A549 (cell line): Measurements from ENCODE around the gene NKD1. TPM values are rescaled to one million over a fixed set of nuclear protein-coding genes. Genes with fewer than 3 reads are reported as not detected.

Experiments used
- ATAC-seq, 2 experiments: fragments of 200-7000 bp in 1 of 2; fragments of >200 bp in 1 of 2; cut with Nextera tagmentation in 1 of 2; cut with Tn5 transposase in 1 of 2; 3 replicates each; pipeline versions ENCODE4 v1.8.0 to v1.9.1; 2018 to 2020; ENCODE audit warnings: mild to moderate bottlenecking in 1 of 2, moderate library complexity in 1 of 2
- CTCF ChIA-PET: fragments of 300-600 bp; sonication (Branson Sonifier 250); formaldehyde crosslinking; extraction: SDS; loops from one replicate; lab custom pipeline; 2021; ENCODE audit warnings: antibody characterized with exemption, inconsistent platforms; lab: Yijun Ruan, JAX
- POLR2A ChIA-PET: fragments of 350-600 bp; formaldehyde crosslinking; extraction: SDS; loops from one replicate; lab custom pipeline; 2021; ENCODE audit warnings: antibody characterized with exemption, inconsistent platforms; lab: Yijun Ruan, JAX
- DNase-seq, 2 experiments: peaks; one replicate each; pipeline versions ENCODE4 v3.0.0 to v3.0.0-alpha.2; 2011 to 2016; ENCODE audit warnings: low read depth in 1 of 2, low spot score in 1 of 2
- FAIRE-seq: peaks from 2 replicates; lab custom pipeline; 2011; peaks lifted over from hg19 to GRCh38; lab: Jason Lieb, UNC
- H3K27ac ChIP-seq, 2 experiments: fragments of >200 bp; sonication (Bioruptor Twin); formaldehyde crosslinking; 3 replicates each; pipeline ENCODE4 v1.5.1; 2016 to 2017
- H3K4me1 ChIP-seq: fragments of >200 bp; sonication (Bioruptor Twin); formaldehyde crosslinking; 3 replicates; pipeline ENCODE4 v1.6.1; 2016
- H3K4me2 ChIP-seq: fragments of >200 bp; sonication (Bioruptor Twin); formaldehyde crosslinking; 3 replicates; pipeline ENCODE4 v1.6.1; 2016
- H3K4me3 ChIP-seq: fragments of >200 bp; sonication (Bioruptor Twin); formaldehyde crosslinking; 3 replicates; pipeline ENCODE4 v1.5.1; 2016
- H3K9me3 ChIP-seq: fragments of >200 bp; sonication (Bioruptor Twin); formaldehyde crosslinking; 3 replicates; pipeline ENCODE4 v1.6.1; 2016
- FOSL2 ChIP-seq, 2 experiments: fragments of 450-650 bp in 1 of 2; fragments of >200 bp in 1 of 2; sonication (Bioruptor Twin) in 1 of 2; formaldehyde crosslinking; IDR thresholded peaks; 2 replicates each; pipeline versions ENCODE4 v1.5.0 to v1.6.1; 2016 to 2020; ENCODE audit warnings: mild to moderate bottlenecking in 1 of 2, moderate library complexity in 1 of 2
- HDAC2 ChIP-seq: fragments of 200-600 bp; sonication (generic); IDR thresholded peaks from 2 replicates; pipeline ENCODE4 v1.6.1; 2016
- HES2 ChIP-seq: fragments of >200 bp; sonication (Bioruptor Twin); formaldehyde crosslinking; IDR thresholded peaks from 2 replicates; pipeline ENCODE4 v1.6.1; 2016
- HEYL ChIP-seq: fragments of 250-450 bp; sonication (Bioruptor Pico); IDR thresholded peaks from 2 replicates; pipeline ENCODE4 v1.8.0; 2021; ENCODE audit warnings: mild to moderate bottlenecking, moderate library complexity
- KDM1A ChIP-seq: fragments of 200-600 bp; sonication (generic); IDR thresholded peaks from 2 replicates; pipeline ENCODE4 v1.6.1; 2016; ENCODE audit warnings: low read depth, mild to moderate bottlenecking
- KDM5A ChIP-seq: fragments of 200-600 bp; sonication (generic); IDR thresholded peaks from 2 replicates; pipeline ENCODE4 v1.6.1; 2016; ENCODE audit warnings: antibody characterized with exemption, mild to moderate bottlenecking
- MAFK ChIP-seq: fragments of 450-650 bp; IDR thresholded peaks from 2 replicates; pipeline ENCODE4 v1.6.1; 2014; ENCODE audit not compliant: partially characterized antibody
- NR3C1 ChIP-seq: fragments of >200 bp; sonication (Bioruptor Twin); formaldehyde crosslinking; IDR thresholded peaks from 3 replicates; pipeline ENCODE4 v1.6.1; 2017
- PHF8 ChIP-seq: fragments of 200-600 bp; sonication (generic); IDR thresholded peaks from 2 replicates; pipeline ENCODE4 v1.6.1; 2016; ENCODE audit warnings: low read depth, mild to moderate bottlenecking, antibody characterized with exemption, moderate library complexity, borderline replicate concordance
- POLR2A ChIP-seq: IDR thresholded peaks from 2 replicates; pipeline ENCODE4 v1.6.1; 2012; ENCODE audit warnings: mild to moderate bottlenecking, low read length
- RNF2 ChIP-seq: fragments of 200-600 bp; sonication (generic); IDR thresholded peaks from 2 replicates; pipeline ENCODE4 v1.6.1; 2016; ENCODE audit warnings: low read depth, mild to moderate bottlenecking, antibody characterized with exemption, moderate library complexity, borderline replicate concordance
- SREBF2 ChIP-seq: fragments of 450-650 bp; IDR thresholded peaks from 2 replicates; pipeline ENCODE4 v1.6.1; 2014; ENCODE audit warnings: mild to moderate bottlenecking, moderate library complexity
- TFCP2L1 ChIP-seq: fragments of 250-450 bp; sonication (Bioruptor Pico); IDR thresholded peaks from 2 replicates; pipeline ENCODE4 v1.5.0; 2021; ENCODE audit warnings: mild to moderate bottlenecking
- TP53 ChIP-seq: fragments of 250-450 bp; sonication (Bioruptor Pico); IDR thresholded peaks from 2 replicates; pipeline ENCODE4 v1.5.0; 2021; ENCODE audit warnings: mild to moderate bottlenecking, moderate library complexity
- ZC3H11A ChIP-seq: fragments of 450-650 bp; IDR thresholded peaks from 2 replicates; pipeline ENCODE4 v1.6.1; 2014; ENCODE audit warnings: antibody characterized with exemption, mild to moderate bottlenecking
- ZFP36 ChIP-seq: fragments of 450-650 bp; IDR thresholded peaks from 2 replicates; pipeline ENCODE4 v1.6.1; 2014; ENCODE audit warnings: borderline replicate concordance; ENCODE audit not compliant: partially characterized antibody
- WGBS: methylation state at CpG from one replicate; pipeline ENCODE4 v1.1.6; 2017; ENCODE audit errors: missing lambda C conversion rate; 5-methylcytosine and 5-hydroxymethylcytosine counted together
- polyA plus RNA-seq, 4 experiments: library from polyadenylated mRNA; depleted of rRNA in 3 of 4; stranded (reverse); fragments of >200 nt; fragmentation: RNase III in 1 of 4; extraction: RNeasy Plus Mini Kit Qiagen cat#74134 plus additional on column Dnase treatment in 1 of 4; gene quantifications; 2 replicates in 3 of 4; 3 replicates in 1 of 4; pipeline ENCODE4 v1.2.3, GENCODE V29; 2011 to 2017
- TF ChIP-seq, protein P1 (sequence below): IDR thresholded peaks from 2 replicates; pipeline ENCODE4 v1.6.1; 2012
- TF ChIP-seq, protein P2 (sequence below): fragments of 250-450 bp; sonication (Bioruptor Pico); IDR thresholded peaks from 2 replicates; pipeline ENCODE4 v1.5.0; 2020; ENCODE audit warnings: low read depth, mild to moderate bottlenecking, moderate library complexity
- TF ChIP-seq, protein P3 (sequence below): fragments of >200 bp; sonication (Bioruptor Twin); formaldehyde crosslinking; IDR thresholded peaks from 3 replicates; pipeline ENCODE4 v1.5.1; 2016
- TF ChIP-seq, protein P4 (sequence below): IDR thresholded peaks from 2 replicates; pipeline ENCODE4 v1.6.1; 2012

NKD1 gene
- polyA plus RNA-seq, 2 of the 4 experiments (the other 2 are of a cell fraction) = 0.10 to 0.19 TPM

DNA sequence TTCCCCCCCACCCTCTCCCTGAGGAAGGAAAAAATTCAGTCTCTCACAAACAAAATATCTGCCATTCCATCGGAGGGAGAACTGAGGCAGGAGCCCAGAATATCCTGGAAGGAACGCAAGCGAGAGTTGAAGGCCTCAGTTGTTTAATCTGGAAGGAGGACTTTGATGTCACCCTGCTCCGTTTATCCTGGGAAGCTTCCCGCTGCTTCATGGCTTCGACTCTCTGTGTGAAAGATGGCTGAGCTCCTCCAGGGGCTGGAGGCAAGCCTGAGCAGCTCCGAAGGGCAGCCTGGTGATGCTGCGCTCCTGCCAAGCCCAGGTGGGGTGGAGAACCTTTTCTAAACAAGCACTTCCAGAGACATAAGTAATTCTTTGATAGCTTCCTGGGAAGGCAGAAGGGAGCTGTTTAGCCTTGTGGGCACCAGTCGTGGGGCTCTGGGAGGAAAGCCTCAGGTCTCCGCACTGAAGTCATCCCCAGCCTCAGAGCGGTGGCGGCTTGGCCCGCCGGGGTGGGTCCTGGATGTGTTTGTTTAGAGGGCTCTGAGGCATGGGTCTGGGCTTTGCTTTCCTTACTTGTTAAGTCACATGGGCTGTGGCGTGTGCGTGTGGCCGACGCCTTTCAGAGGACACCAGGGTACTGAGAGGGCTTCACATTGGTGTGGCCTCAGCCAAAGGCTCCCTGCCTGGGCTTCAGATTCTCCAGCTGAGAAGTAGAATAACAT is 7.9 kb downstream of the NKD1 start:
- POLR2A ChIA-PET = no interaction called here

DNA sequence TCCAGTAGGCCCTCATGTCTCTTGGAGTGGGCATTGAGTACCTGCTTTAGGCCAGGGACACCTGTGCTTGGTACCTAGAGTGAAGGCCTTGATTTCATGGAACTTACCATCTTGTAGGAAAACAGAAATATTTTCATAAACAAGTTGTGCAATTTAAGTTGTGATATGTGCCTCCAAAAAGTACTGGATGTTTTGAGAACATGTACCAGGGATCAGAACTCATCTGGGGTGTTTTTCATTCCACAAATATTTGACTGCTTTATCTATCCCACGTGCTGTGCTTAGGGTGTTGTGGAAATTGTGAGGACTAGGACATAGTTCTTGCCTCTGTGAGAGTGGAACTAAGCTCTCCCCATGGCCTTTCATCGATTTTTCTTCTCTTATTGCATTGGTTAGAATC is 8.8 kb downstream of the NKD1 start:
- TF ChIP-seq MAFK (no peak), KDM1A (no peak), HES2 (no peak), ZC3H11A (no peak), SREBF2 (no peak)
- no peak for FAIRE-seq
- Histone ChIP-seq H3K4me2 (no peak overlapping the region), H3K27ac (no peak overlapping the region), H3K9me3 (peaks cover 7% of the 10 kb centered on the region; the same call in 1 of the 3 replicates), H3K4me3 (no peak overlapping the region), H3K4me1 (no peaks in the 10 kb centered on the region)
- DNase-seq = no peak
- no peak for ATAC-seq
- ChIA-PET POLR2A (no interaction called here), CTCF (interaction anchor here (0.6 kb wide), 1 partner anchor 259 kb away, joined by 4 read pairs; no protein-coding TSS in a partner anchor)
- WGBS = 3% methylated on average over 2 of the region's 2 CpGs

More for the DNA sequence above, 7.9 kb downstream of the NKD1 start:
- no peak overlapping the region for H3K4me2 ChIP-seq
- DNase-seq = no peak
- no peaks in the 10 kb centered on the region for H3K4me1 ChIP-seq
- FAIRE-seq = no peak
- no peak overlapping the region for H3K27ac ChIP-seq
- H3K4me3 ChIP-seq = no peak overlapping the region
- CTCF ChIA-PET = no interaction called here
- WGBS = 70% methylated on average over 18 of the region's 18 CpGs
- TF ChIP-seq PHF8 = no peak
- TF ChIP-seq SREBF2 = no peak
- no peak for TF ChIP-seq TP53 (CRISPR knock-in tag)
- TF ChIP-seq, protein P1, sequence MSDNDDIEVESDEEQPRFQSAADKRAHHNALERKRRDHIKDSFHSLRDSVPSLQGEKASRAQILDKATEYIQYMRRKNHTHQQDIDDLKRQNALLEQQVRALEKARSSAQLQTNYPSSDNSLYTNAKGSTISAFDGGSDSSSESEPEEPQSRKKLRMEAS = no peak
- TF ChIP-seq, protein P2, sequence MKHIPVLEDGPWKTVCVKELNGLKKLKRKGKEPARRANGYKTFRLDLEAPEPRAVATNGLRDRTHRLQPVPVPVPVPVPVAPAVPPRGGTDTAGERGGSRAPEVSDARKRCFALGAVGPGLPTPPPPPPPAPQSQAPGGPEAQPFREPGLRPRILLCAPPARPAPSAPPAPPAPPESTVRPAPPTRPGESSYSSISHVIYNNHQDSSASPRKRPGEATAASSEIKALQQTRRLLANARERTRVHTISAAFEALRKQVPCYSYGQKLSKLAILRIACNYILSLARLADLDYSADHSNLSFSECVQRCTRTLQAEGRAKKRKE (CRISPR knock-in tag) = no peak
- no peak for TF ChIP-seq HEYL (CRISPR knock-in tag)
- TF ChIP-seq FOSL2 (IDR thresholded peaks at IDR 0.05) = no peak
- TF ChIP-seq FOSL2 (CRISPR knock-in tag; IDR thresholded peaks at IDR 0.05) = no peak
- TF ChIP-seq, protein P3, sequence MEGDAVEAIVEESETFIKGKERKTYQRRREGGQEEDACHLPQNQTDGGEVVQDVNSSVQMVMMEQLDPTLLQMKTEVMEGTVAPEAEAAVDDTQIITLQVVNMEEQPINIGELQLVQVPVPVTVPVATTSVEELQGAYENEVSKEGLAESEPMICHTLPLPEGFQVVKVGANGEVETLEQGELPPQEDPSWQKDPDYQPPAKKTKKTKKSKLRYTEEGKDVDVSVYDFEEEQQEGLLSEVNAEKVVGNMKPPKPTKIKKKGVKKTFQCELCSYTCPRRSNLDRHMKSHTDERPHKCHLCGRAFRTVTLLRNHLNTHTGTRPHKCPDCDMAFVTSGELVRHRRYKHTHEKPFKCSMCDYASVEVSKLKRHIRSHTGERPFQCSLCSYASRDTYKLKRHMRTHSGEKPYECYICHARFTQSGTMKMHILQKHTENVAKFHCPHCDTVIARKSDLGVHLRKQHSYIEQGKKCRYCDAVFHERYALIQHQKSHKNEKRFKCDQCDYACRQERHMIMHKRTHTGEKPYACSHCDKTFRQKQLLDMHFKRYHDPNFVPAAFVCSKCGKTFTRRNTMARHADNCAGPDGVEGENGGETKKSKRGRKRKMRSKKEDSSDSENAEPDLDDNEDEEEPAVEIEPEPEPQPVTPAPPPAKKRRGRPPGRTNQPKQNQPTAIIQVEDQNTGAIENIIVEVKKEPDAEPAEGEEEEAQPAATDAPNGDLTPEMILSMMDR = no peak
- TF ChIP-seq POLR2A = no peak
- no peak for TF ChIP-seq HDAC2
- no peak for TF ChIP-seq RNF2
- TF ChIP-seq HES2 = no peak
- TF ChIP-seq NR3C1 = no peak
- TF ChIP-seq KDM5A = no peak
- TF ChIP-seq TFCP2L1 (CRISPR knock-in tag) = no peak
- TF ChIP-seq ZFP36 = no peak
- TF ChIP-seq, protein P4, sequence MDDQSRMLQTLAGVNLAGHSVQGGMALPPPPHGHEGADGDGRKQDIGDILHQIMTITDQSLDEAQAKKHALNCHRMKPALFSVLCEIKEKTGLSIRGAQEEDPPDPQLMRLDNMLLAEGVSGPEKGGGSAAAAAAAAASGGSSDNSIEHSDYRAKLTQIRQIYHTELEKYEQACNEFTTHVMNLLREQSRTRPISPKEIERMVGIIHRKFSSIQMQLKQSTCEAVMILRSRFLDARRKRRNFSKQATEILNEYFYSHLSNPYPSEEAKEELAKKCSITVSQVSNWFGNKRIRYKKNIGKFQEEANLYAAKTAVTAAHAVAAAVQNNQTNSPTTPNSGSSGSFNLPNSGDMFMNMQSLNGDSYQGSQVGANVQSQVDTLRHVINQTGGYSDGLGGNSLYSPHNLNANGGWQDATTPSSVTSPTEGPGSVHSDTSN = no peak
- H3K9me3 ChIP-seq = 0 out of 3 replicates have a peak, but pooled peaks cover 2% of the 10 kb centered on the region
- no peak for ATAC-seq
